ENCODE results near the gene PTPRN.

DNA sequence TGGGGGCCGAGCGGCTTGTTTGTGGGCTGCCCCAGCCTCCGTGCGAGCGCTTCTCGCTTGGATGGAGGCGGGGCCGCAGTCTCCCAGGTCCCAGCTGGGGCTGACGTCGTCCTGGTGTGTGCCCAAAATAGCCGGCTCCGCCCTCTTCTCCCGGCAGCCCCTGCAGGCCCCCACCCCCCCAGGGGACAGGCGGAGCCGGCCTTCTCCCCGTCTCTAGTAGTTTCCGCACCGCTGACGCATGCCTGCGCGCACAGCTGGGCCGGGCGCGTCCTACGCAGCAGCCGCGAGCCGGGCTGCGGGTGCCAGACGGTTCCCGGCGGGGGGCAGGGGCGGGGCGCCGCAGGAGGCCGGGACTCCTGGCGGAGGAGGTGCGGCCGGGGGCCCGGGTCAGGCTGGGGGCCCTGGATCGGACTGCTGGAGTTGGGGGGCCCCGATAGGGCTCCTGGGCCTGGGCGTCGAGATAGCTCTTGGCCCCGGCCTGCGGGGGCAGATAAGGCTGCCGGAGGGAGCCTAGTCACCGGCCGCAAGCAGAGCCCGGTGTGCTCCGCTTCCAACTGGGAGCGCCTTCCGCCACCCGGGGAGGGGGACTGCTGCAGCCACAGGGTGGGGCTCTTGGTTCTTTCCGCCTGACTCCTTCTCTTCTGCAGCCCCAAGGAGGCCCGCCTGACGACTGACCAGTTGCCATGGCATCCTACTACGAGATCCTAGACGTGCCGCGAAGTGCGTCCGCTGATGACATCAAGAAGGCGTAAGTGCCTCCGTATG is 29.9 kb downstream of the PTPRN start, which contains the start of gene DNAJB2:
- TF ChIP-seq, protein P1, sequence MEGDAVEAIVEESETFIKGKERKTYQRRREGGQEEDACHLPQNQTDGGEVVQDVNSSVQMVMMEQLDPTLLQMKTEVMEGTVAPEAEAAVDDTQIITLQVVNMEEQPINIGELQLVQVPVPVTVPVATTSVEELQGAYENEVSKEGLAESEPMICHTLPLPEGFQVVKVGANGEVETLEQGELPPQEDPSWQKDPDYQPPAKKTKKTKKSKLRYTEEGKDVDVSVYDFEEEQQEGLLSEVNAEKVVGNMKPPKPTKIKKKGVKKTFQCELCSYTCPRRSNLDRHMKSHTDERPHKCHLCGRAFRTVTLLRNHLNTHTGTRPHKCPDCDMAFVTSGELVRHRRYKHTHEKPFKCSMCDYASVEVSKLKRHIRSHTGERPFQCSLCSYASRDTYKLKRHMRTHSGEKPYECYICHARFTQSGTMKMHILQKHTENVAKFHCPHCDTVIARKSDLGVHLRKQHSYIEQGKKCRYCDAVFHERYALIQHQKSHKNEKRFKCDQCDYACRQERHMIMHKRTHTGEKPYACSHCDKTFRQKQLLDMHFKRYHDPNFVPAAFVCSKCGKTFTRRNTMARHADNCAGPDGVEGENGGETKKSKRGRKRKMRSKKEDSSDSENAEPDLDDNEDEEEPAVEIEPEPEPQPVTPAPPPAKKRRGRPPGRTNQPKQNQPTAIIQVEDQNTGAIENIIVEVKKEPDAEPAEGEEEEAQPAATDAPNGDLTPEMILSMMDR (IDR thresholded peaks at IDR 0.05): no peak
- TF ChIP-seq ZFX (IDR thresholded peaks at IDR 0.05; ENCODE audit: borderline replicate concordance): no peak
